ENCODE data around the gene ERCC6. TPM values are rescaled to one million over a fixed set of nuclear protein-coding genes. Genes with fewer than 3 reads are reported as not detected.

Gene ERCC6
- total and polyA plus RNA-seq, 10 of the 15 experiments (the other 5 are each of a cell fraction or from before 2014, with no cell fraction given): 4.3 to 15.6 (median 7.8) TPM

DNA sequence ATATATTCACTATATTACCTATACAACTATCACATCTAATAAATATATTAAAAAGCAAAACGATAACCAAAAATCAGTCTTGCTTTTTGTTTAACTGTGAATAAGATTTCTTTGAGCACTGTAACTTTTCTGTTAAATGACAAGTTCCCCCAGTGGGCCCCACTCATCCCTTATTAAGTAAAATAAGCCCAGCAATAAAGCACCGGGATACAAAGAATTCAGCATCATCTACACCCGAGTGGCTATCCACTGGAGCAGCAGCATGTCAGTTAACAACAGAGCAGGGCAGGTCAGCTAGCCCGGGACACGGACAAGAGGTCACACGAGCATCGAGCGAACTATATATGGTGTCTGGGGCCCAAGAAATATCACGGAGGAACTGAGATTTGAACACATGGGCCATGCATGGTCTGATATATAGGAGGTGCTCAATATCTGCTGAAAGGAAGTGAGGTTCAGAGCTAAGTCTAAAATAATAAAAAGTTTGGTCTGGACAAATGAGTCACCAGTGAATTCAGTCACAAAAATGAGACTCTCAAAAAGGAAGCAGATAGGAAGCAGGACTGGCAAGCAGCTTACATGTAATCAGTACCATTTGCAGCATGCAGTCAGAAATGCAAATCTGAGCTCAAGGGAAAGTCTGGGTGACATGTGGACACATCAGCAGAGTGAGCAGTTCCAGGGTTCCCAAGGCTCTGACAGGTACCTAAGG is 4.1 kb downstream of the ERCC6 start (continued):
- TF ChIP-seq, protein P1, sequence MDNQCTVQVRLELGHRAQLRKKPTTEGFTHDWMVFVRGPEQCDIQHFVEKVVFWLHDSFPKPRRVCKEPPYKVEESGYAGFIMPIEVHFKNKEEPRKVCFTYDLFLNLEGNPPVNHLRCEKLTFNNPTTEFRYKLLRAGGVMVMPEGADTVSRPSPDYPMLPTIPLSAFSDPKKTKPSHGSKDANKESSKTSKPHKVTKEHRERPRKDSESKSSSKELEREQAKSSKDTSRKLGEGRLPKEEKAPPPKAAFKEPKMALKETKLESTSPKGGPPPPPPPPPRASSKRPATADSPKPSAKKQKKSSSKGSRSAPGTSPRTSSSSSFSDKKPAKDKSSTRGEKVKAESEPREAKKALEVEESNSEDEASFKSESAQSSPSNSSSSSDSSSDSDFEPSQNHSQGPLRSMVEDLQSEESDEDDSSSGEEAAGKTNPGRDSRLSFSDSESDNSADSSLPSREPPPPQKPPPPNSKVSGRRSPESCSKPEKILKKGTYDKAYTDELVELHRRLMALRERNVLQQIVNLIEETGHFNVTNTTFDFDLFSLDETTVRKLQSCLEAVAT (IDR thresholded peaks at IDR 0.05): 0 out of 2 replicates have a peak, but pooled peaks have one; percentile 23
- no peak for TF ChIP-seq ZNF24 (IDR thresholded peaks at IDR 0.05)
- peak; percentile 65; the same call in 1 of the 2 replicates for TF ChIP-seq MEF2A (IDR thresholded peaks at IDR 0.05; ENCODE audit: insufficient read depth, low read depth, low read length)
- TF ChIP-seq BHLHE40 (IDR thresholded peaks at IDR 0.05; ENCODE audit: borderline replicate concordance in 1 of 2, low read depth in 2 of 2, low read length in 1 of 2): peak; percentile 48 to 69; a peak in 2 of 4 replicates
- 0 out of 2 replicates have a peak, but pooled peaks have one; percentile 36 for TF ChIP-seq CREM (IDR thresholded peaks at IDR 0.05; ENCODE audit: low read depth)
- TF ChIP-seq, protein P2, sequence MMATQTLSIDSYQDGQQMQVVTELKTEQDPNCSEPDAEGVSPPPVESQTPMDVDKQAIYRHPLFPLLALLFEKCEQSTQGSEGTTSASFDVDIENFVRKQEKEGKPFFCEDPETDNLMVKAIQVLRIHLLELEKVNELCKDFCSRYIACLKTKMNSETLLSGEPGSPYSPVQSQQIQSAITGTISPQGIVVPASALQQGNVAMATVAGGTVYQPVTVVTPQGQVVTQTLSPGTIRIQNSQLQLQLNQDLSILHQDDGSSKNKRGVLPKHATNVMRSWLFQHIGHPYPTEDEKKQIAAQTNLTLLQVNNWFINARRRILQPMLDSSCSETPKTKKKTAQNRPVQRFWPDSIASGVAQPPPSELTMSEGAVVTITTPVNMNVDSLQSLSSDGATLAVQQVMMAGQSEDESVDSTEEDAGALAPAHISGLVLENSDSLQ (IDR thresholded peaks at IDR 0.05): peak; percentile 63
- peak in 1 of 2 experiments; percentile 93; a peak in 2 of 4 replicates for TF ChIP-seq ETV6 (conservative IDR thresholded peaks at IDR 0.05 in 1 of 2, IDR thresholded peaks at IDR 0.05 in 1 of 2; ENCODE audit: borderline replicate concordance in 1 of 2, low read depth in 1 of 2)
- peak; percentile 61 for TF ChIP-seq POLR2AphosphoS5 (IDR thresholded peaks at IDR 0.05; ENCODE audit: low read length)
- TF ChIP-seq, protein P3, sequence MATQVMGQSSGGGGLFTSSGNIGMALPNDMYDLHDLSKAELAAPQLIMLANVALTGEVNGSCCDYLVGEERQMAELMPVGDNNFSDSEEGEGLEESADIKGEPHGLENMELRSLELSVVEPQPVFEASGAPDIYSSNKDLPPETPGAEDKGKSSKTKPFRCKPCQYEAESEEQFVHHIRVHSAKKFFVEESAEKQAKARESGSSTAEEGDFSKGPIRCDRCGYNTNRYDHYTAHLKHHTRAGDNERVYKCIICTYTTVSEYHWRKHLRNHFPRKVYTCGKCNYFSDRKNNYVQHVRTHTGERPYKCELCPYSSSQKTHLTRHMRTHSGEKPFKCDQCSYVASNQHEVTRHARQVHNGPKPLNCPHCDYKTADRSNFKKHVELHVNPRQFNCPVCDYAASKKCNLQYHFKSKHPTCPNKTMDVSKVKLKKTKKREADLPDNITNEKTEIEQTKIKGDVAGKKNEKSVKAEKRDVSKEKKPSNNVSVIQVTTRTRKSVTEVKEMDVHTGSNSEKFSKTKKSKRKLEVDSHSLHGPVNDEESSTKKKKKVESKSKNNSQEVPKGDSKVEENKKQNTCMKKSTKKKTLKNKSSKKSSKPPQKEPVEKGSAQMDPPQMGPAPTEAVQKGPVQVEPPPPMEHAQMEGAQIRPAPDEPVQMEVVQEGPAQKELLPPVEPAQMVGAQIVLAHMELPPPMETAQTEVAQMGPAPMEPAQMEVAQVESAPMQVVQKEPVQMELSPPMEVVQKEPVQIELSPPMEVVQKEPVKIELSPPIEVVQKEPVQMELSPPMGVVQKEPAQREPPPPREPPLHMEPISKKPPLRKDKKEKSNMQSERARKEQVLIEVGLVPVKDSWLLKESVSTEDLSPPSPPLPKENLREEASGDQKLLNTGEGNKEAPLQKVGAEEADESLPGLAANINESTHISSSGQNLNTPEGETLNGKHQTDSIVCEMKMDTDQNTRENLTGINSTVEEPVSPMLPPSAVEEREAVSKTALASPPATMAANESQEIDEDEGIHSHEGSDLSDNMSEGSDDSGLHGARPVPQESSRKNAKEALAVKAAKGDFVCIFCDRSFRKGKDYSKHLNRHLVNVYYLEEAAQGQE (IDR thresholded peaks at IDR 0.05; ENCODE audit: low read depth, low read length): no peak
- TF ChIP-seq POU2F2 (IDR thresholded peaks at IDR 0.05; ENCODE audit: borderline replicate concordance, low read depth, low read length): peak; percentile 98
- peak; percentile 36 for TF ChIP-seq RAD51 (IDR thresholded peaks at IDR 0.05)

Measured in GM12878 (cell line).